ENCODE data around the gene RNF224. TPM values are rescaled to one million over a fixed set of nuclear protein-coding genes. Genes with fewer than 3 reads are reported as not detected.

Gene RNF224
- total and polyA plus RNA-seq, 2 of the 13 experiments (the other 11 are each of a cell fraction or from before 2014, with no cell fraction given) = 0.09 TPM; not detected in 1

DNA sequence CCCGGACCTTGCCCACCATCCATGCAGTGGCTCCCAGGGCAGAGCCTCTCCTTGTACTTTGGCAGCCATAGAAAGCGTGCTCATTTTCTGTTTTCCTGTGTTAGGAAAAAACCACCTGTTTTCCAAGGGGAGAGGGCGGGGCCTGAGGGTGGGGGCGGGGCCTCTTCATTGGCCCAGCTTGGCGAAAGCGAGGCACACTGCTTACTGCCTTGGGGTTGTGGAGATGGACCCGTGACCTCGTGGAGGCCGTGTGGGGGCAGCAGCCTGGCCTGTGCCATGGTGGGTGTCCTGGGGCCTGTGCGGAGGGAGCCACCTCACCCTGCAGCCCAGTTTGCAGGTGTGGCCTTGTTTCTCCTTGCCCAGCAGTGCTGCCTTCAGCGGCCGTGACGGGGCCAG lies 45.8 kb downstream of the RNF224 start:
- ATAC-seq = no peak
- ChIA-PET CTCF (ENCODE audit: low intra/inter-chr PET ratio, low total read pairs) (no interaction called here), POLR2A (interaction anchor here (1.3 to 1.5 kb wide), 2 partner anchors 19 to 32 kb away, joined by 3 to 5 read pairs; partner anchors contain the start of gene TUBB4B)
- H3K27me3 ChIP-seq (ENCODE audit: control insufficient read depth in 1 of 2, insufficient read depth in 2 of 2, low read length in 2 of 2) = no peaks in the 10 kb centered on the region; a peak in 1 of 5 replicates
- no TSS peak for BruUV-seq (replicated peaks)
- H3K9ac ChIP-seq (ENCODE audit: insufficient read depth, low read depth, low read length) = no peak overlapping the region
- H3K36me3 ChIP-seq (replicated peaks in 1 of 2; ENCODE audit: control insufficient read depth in 1 of 2, insufficient read depth in 2 of 2, low read length in 2 of 2) = peaks cover 13 to 29% of the 10 kb centered on the region in 2 experiments; a peak in 4 of 5 replicates
- DNase-seq (ENCODE audit: low spot score) = no peak
- no peak overlapping the region for H3K4me2 ChIP-seq (ENCODE audit: low read depth, low read length)
- no peak overlapping the region for H2AFZ ChIP-seq (ENCODE audit: low read length)
- H3K79me2 ChIP-seq (ENCODE audit: insufficient read depth, low read length) = no peaks in the 10 kb centered on the region
- H4K20me1 ChIP-seq (ENCODE audit: insufficient read depth, low read length) = no peaks in the 10 kb centered on the region
- no peaks in the 10 kb centered on the region for H3K9me3 ChIP-seq (ENCODE audit: low read length)
- no peak for FAIRE-seq
- 94% methylated on average over 10 of the region's 13 CpGs for WGBS (ENCODE audit: low lambda C conversion rate)
- H3K27ac ChIP-seq (ENCODE audit: extremely low read length, insufficient read depth, low read length) = no peak overlapping the region
- H3K4me3 ChIP-seq (replicated peaks in 1 of 3; ENCODE audit: insufficient read depth in 1 of 3, low read depth in 2 of 3, low read length in 3 of 3) = no peak overlapping the region
- intact Hi-C loops (cut with micrococcal nuclease; ENCODE audit: unreplicated experiment) = no loop called here
- in situ Hi-C loops (cut with HindIII; ENCODE audit: extremely low pct_ligation_motif_present, low pct_unique_long_range_greater_than_20kb) = no loop called here
- no peak for TF ChIP-seq KAT7 (CRISPR knock-in tag; IDR thresholded peaks at IDR 0.05; ENCODE audit: borderline replicate concordance)
- TF ChIP-seq ZNF639 (CRISPR knock-in tag; conservative IDR thresholded peaks at IDR 0.05) = no peak
- TF ChIP-seq KIAA2018 (CRISPR knock-in tag; IDR thresholded peaks at IDR 0.05; ENCODE audit: borderline replicate concordance) = no peak
- no peak for TF ChIP-seq TBX3 (IDR thresholded peaks at IDR 0.05; ENCODE audit: borderline replicate concordance)
- no peak for TF ChIP-seq PLRG1 (conservative IDR thresholded peaks at IDR 0.05)
- TF ChIP-seq TBP (CRISPR knock-in tag; IDR thresholded peaks at IDR 0.05) = no peak
- TF ChIP-seq, protein P1, sequence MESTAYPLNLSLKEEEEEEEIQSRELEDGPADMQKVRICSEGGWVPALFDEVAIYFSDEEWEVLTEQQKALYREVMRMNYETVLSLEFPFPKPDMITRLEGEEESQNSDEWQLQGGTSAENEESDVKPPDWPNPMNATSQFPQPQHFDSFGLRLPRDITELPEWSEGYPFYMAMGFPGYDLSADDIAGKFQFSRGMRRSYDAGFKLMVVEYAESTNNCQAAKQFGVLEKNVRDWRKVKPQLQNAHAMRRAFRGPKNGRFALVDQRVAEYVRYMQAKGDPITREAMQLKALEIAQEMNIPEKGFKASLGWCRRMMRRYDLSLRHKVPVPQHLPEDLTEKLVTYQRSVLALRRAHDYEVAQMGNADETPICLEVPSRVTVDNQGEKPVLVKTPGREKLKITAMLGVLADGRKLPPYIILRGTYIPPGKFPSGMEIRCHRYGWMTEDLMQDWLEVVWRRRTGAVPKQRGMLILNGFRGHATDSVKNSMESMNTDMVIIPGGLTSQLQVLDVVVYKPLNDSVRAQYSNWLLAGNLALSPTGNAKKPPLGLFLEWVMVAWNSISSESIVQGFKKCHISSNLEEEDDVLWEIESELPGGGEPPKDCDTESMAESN (CRISPR knock-in tag; conservative IDR thresholded peaks at IDR 0.05) = no peak
- TF ChIP-seq PREB (CRISPR knock-in tag; IDR thresholded peaks at IDR 0.05) = no peak
- no peak for TF ChIP-seq XRCC5 (optimal IDR thresholded peaks at IDR 0.05; ENCODE audit: low read length)
- no peak for TF ChIP-seq ZBTB8A (CRISPR knock-in tag; IDR thresholded peaks at IDR 0.05; ENCODE audit: borderline replicate concordance, low read depth)
- TF ChIP-seq, protein P2, sequence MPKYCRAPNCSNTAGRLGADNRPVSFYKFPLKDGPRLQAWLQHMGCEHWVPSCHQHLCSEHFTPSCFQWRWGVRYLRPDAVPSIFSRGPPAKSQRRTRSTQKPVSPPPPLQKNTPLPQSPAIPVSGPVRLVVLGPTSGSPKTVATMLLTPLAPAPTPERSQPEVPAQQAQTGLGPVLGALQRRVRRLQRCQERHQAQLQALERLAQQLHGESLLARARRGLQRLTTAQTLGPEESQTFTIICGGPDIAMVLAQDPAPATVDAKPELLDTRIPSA (CRISPR knock-in tag; IDR thresholded peaks at IDR 0.05; ENCODE audit: borderline replicate concordance) = no peak
- H3K4me1 ChIP-seq (ENCODE audit: insufficient read depth, low read length) = peaks cover 24% of the 10 kb centered on the region
